Choroid plexus epithelial cell (primary cell): ENCODE results near the gene GPHN.

Experiments used
- DNase-seq: peaks from one replicate; pipeline ENCODE4 v3.0.0-alpha.2; 2010; ENCODE audit warnings: low read depth
- H3K4me3 ChIP-seq: 2 replicates; pipeline ENCODE4 v1.5.1; 2011; ENCODE audit warnings: low read depth, mild to moderate bottlenecking, control low read depth, low read length, moderate library complexity
- CTCF ChIP-seq: conservative IDR thresholded peaks from 2 replicates; pipeline ENCODE4 v1.5.1; 2011; ENCODE audit warnings: low read depth, mild to moderate bottlenecking, control low read depth, inconsistent platforms, low read length, moderate library complexity

GPHN gene

GRCh38 chr14:66595394-66595793 is 87.4 kb downstream of the GPHN start:
- no peak for DNase-seq
- no peak overlapping the region for H3K4me3 ChIP-seq
- TF ChIP-seq CTCF: no peak

- no peak for TF ChIP-seq CTCF
- no peak for DNase-seq
- no peak overlapping the region for H3K4me3 ChIP-seq
Measured at GRCh38 chr14:66596241-66596985, 88.5 kb downstream of the GPHN start.

GRCh38 chr14:66600416-66600815 is 92.5 kb downstream of the GPHN start:
- no peak overlapping the region for H3K4me3 ChIP-seq
- DNase-seq: peak; percentile 83
- TF ChIP-seq CTCF: no peak

GRCh38 chr14:66601932-66602578 is 94.1 kb downstream of the GPHN start:
- DNase-seq: no peak
- no peak for TF ChIP-seq CTCF
- no peak overlapping the region for H3K4me3 ChIP-seq

GRCh38 chr14:66603945-66604344 is 96.0 kb downstream of the GPHN start:
- H3K4me3 ChIP-seq: no peak overlapping the region
- no peak for DNase-seq
- TF ChIP-seq CTCF: no peak

GRCh38 chr14:66606826-66607225 is 98.9 kb downstream of the GPHN start:
- TF ChIP-seq CTCF: no peak
- DNase-seq: no peak

GRCh38 chr14:66610154-66610563 is 102.2 kb downstream of the GPHN start:
- peak; percentile 61 for TF ChIP-seq CTCF
- peak; percentile 53 for DNase-seq
- no peak overlapping the region for H3K4me3 ChIP-seq

More at GRCh38 chr14:66606826-66607225, 98.9 kb downstream of the GPHN start:
- no peak overlapping the region for H3K4me3 ChIP-seq
